ENCODE measurements around the gene ANKEF1.
"Not testable (repeated sequence)": the region's sequence is repeated elsewhere in the genome, so short reads cannot be mapped to it uniquely, and the experiment has no call there.

The ANKEF1 gene

GRCh38 chr20:10033905-10034650 is 709 bp upstream of the ANKEF1 start:
- no peak for DNase-seq (ENCODE audit: low spot score)

DNA sequence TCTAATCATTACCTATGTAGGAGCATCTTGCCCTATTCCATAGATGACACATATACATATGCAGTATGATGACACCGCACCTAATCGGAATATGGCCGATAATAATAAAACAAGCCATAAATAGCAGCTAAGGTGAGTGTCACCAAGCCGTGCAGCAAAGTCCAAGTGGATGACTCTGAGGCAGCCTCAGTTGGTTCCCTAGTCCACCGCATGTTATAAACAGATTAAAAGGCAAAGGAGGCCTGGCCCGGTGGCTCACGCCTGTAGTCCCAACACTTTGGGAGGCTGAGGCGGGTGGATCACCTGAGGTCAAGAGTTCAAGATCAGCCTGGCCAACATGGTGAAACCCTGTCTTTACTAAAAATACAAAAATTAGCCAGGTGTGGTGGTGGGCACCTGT is 1.5 kb downstream of the ANKEF1 start:
- DNase-seq (ENCODE audit: low spot score) = not testable (repeated sequence)

- DNase-seq (ENCODE audit: low spot score) = peak; percentile 4
Measured at GRCh38 chr20:10040070-10040975, 5.5 kb downstream of the ANKEF1 start.

- no peak for DNase-seq (ENCODE audit: low spot score)
Measured at GRCh38 chr20:10042086-10042485, 7.3 kb downstream of the ANKEF1 start.

- DNase-seq (ENCODE audit: low spot score) = no peak
Measured at GRCh38 chr20:10047427-10047826, 12.6 kb downstream of the ANKEF1 start.

- no peak for DNase-seq (ENCODE audit: low spot score)
Measured at GRCh38 chr20:10051185-10051584, 16.4 kb downstream of the ANKEF1 start.

DNA sequence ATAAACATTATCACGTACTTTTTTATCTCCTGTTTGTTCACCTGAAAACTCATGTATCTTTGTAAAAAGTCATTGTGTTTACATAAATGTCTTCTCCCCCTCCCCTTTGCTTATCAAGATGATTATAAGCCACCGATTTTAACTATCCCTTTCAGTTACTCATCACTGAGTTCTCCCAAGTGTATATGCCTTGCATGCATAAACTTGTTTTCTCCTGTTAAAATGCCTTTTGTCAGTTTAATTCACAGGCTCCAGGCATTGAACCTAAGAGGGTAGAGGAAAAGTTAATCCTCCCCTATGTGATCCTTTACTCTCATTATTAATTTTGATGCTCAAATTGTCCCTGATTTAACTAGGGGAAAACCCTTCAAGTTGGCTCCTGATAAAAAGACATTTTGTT is 24.2 kb downstream of the ANKEF1 start:
- DNase-seq (ENCODE audit: low spot score) = no peak

DNA sequence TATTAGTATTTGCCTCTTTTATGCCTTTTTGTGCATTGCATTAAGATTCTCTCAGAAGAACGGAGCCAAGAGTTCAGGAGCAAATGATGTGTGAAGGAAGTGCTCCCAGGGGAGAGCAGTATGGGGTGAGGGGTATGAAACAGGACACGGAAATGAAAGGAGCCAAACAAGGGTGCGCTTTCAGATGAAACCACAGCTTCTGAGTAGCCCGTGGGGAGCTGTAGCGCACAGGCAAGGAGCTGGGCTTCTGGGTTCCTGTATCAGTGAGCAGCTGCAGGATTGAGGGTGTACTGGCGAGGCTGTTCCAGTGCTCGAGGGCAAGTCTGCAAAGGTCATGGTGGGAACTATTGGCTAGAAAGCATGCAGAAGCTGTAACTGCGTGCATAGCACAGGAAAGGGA is 25.4 kb downstream of the ANKEF1 start:
- no peak for DNase-seq (ENCODE audit: low spot score)

GRCh38 chr20:10061641-10062040 is 26.9 kb downstream of the ANKEF1 start:
- DNase-seq (ENCODE audit: low spot score) = no peak

GRCh38 chr20:10063482-10063881 is 28.7 kb downstream of the ANKEF1 start:
- DNase-seq (ENCODE audit: low spot score) = no peak

DNA sequence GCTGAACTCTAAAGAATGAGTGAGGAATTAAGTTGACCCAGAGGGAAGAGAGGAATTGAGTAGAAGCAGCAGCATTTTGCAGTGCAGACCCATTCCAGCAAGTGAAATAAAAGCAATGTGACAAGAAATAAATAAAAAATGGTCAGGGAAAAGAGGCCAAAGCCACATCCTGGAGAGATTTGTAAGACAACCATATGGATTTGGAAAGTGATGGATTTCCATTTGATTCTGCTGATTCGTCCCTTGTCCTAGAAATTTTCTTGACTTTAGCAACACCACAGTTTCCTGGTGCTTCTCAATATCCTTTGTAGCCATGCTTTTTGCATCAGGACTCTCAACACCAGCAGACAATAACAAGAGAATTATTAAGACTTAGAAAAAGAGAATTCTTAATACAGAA is 29.8 kb downstream of the ANKEF1 start:
- no peak for DNase-seq (ENCODE audit: low spot score)

- DNase-seq (ENCODE audit: low spot score) = no peak
Measured at GRCh38 chr20:10065154-10065833, 30.5 kb downstream of the ANKEF1 start.

DNA sequence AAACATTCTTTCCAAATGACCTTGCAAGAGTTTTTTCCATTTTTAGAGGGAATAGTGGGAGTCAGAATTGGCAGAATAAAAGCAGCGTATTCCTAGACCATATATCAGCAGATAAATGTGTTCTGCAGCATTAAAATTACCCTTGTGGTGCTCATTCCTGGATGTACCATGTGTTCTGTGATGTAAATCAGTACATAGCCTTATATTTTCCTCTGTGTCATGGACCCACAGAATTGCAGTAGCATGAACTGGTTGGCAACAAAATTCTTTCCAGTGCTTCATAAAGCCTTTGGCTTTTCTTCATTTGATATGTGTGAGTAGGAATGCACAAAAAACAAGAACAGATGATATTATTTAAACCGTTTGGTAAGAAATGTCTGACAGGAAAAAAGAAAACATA is 32.5 kb downstream of the ANKEF1 start:
- DNase-seq (ENCODE audit: low spot score) = no peak

GRCh38 chr20:10074513-10074912 is 39.7 kb downstream of the ANKEF1 start:
- DNase-seq (ENCODE audit: low spot score) = peak; percentile 69

DNA sequence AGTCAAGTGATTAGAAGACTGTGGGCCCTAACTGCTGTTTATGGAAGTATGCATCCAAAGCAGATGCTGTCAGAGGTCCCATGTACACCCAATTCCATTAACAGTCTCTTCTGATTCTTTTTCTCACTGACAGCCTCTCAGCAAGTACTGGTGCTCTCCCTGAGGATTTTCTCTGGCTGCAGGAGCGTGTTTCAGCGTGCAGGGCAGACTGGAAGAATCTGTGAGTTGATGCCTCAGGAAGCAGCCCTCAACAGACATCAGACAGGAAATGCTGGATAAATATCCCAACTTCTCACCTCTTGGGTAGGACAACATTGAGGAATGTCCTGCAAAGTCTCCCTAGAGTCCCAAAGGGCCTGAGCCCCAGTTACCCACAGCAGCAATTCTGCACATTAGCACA is 40.8 kb downstream of the ANKEF1 start:
- DNase-seq (ENCODE audit: low spot score) = no peak

GRCh38 chr20:10076126-10077080 is 41.6 kb downstream of the ANKEF1 start:
- DNase-seq (ENCODE audit: low spot score) = no peak

DNA sequence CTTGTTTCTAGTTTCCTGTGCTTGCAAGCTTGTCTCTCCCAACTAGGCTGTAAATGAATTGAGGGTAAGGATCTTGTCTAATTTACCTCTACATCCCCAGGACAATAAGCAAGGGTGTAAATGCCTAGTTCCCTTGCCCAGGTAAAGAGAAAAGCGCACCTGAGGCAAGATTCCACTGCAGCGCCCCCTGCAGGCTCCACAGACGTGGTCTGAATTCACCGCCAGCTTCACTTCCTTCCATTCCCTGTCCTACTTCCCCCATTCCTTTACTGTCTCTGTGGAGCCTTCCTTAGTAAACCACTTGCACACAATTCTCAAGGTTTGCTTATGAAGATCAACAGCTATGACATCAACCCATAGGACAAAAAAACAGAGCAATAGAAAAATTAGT is 42.3 kb downstream of the ANKEF1 start:
- DNase-seq (ENCODE audit: low spot score) = no peak

DNA sequence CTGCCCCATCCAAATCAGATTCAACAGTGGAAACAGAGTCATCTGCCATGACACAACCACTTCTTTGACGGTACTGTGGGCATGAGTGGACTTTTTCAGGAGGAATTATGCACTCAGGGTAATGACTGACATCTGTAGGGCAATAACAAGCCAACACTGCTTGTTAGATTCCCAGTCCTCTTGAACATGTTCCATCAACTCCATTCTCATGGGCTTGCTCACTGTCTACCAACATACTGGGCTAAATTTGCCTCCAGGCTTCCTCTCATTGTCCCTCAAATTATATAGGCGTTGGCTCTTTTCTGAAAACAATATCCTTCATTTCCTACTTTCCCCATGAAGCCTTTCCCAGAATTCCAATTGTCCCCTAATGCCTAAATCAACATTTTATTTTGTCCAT is 43.1 kb downstream of the ANKEF1 start:
- DNase-seq (ENCODE audit: low spot score) = no peak

DNA sequence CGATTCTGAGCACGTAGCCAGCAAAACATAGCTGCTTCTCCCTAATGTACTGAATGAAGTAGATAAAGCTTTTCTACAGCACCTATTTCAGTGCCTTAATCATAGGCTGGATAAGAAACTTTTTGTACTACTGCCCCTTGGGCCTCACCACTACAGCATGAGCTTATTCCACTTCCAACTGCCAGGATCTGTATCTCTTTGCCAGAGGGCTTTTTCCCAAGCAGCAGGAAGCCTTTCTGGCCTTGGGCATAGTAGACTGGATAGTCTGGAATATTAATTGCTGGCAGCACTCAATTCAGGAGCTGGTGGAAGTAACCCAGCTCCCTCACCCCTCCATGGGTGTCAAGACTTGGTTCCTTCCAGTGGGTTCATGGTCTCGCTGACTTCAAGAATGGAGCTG is 43.6 kb downstream of the ANKEF1 start:
- DNase-seq (ENCODE audit: low spot score) = no peak

DNA sequence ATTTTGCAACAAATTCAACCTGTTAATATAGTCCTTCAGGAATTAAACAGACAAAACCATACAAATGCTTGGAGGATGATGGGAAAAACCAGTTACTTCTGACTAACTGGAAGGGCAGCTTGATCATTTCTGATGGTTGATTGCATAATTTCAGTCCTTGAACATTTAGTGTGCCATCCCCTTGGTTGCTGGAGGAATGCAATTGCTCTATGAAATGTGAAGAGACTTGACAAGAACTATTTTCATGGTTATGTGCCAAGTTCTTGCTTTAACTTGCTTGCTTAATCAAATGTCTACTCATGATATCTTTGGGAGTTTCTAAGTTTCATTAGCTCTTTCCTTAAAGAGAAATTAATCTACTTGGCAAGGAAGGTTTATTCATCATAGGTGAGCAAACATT is 45.2 kb downstream of the ANKEF1 start:
- DNase-seq (ENCODE audit: low spot score) = no peak

DNA sequence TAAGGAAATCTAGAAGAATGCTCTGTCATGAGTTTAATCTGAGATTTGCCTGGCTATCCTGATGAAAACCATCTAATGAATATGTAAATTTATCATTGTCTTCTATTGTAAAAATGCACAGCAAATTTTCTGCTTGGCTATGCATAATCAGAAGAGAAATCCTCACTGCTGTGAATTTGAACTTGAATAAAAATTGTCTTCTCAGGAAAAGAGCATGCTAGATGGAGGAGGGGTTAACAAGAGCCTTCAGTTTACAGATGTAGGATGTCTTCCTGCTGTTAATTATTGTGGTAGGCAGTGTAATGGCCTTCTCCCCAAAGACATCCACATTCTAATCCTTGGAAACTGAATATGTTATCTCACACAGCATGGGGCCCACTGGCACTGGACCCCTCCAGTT is 45.8 kb downstream of the ANKEF1 start:
- no peak for DNase-seq (ENCODE audit: low spot score)
